Skeletal muscle tissue (tissue), 4 donors: Measurements from ENCODE around the gene ABCC10. TPM values are rescaled to one million over a fixed set of nuclear protein-coding genes. Genes with fewer than 3 reads are reported as not detected.
A peak's percentile ranks its signal among the peaks of the same experiment; 100 is the strongest.
"Not testable (repeated sequence)": the region's sequence is repeated elsewhere in the genome, so short reads cannot be mapped to it uniquely, and the experiment has no call there.

ENCODE experiments used
- H3K27ac ChIP-seq: one replicate; pipeline ENCODE4 v1.7.0; 2013; ENCODE audit warnings: mild to moderate bottlenecking, low read depth, low read length, inconsistent platforms
- H3K27me3 ChIP-seq, 3 donors: one replicate each; pipeline ENCODE4 v1.7.0; 2013; ENCODE audit warnings: low read length in 3 of 3; ENCODE audit not compliant: control insufficient read depth in 3 of 3, insufficient read depth in 3 of 3
- H3K36me3 ChIP-seq, 3 donors: one replicate each; pipeline ENCODE4 v1.7.0; 2013; ENCODE audit warnings: low read length in 3 of 3; ENCODE audit not compliant: control insufficient read depth in 3 of 3, insufficient read depth in 3 of 3
- H3K4me1 ChIP-seq, 3 donors: one replicate each; pipeline ENCODE4 v1.7.0; 2013; ENCODE audit warnings: low read length in 3 of 3, mild to moderate bottlenecking in 3 of 3; ENCODE audit not compliant: control insufficient read depth in 3 of 3, insufficient read depth in 3 of 3
- H3K4me3 ChIP-seq, 3 donors: one replicate each; pipeline ENCODE4 v1.7.0; 2013; ENCODE audit warnings: low read length in 3 of 3
- H3K9ac ChIP-seq, 3 donors: one replicate each; pipeline ENCODE4 v1.7.0; 2013; ENCODE audit warnings: low read length in 3 of 3, mild to moderate bottlenecking in 3 of 3, moderate library complexity in 2 of 3, low read depth in 1 of 3
- H3K9me3 ChIP-seq, 3 donors: one replicate each; pipeline ENCODE4 v1.7.0; 2013; ENCODE audit warnings: low read length in 3 of 3; ENCODE audit not compliant: control insufficient read depth in 3 of 3
- total RNA-seq: library from RNA; depleted of rRNA; stranded (reverse); fragments of >200 nt; gene quantifications from one replicate; pipeline ENCODE4 v1.2.3, GENCODE V29; 2014
- donor health status: Osteomylitis.

The ABCC10 gene
- total RNA-seq, 1 donor from 2014 or later: 8.9 TPM

GRCh38 chr6:43451939-43452338 is 24.6 kb downstream of the ABCC10 start:
- Histone ChIP-seq H3K27me3 (peaks cover 11 to 22% (median 19%) of the 10 kb centered on the region in 3 donors), H3K27ac (no peak overlapping the region), H3K4me1 (peaks cover 6 to 9% (median 7%) of the 10 kb centered on the region in 3 donors), H3K9me3 (no peaks in the 10 kb centered on the region), H3K4me3 (no peak overlapping the region), H3K9ac (no peak overlapping the region), H3K36me3 (peaks cover 41 to 44% (median 41%) of the 10 kb centered on the region in 3 donors)

- peaks cover 14 to 24% (median 19%) of the 10 kb centered on the region in 3 donors for H3K27me3 ChIP-seq
- no peaks in the 10 kb centered on the region for H3K9me3 ChIP-seq
- no peak overlapping the region for H3K27ac ChIP-seq
- no peak overlapping the region for H3K9ac ChIP-seq
- peaks cover 33 to 37% (median 37%) of the 10 kb centered on the region in 3 donors for H3K36me3 ChIP-seq
- H3K4me1 ChIP-seq: peaks cover 6 to 9% (median 7%) of the 10 kb centered on the region in 3 donors
- no peak overlapping the region for H3K4me3 ChIP-seq
Observed at GRCh38 chr6:43452896-43453295, 25.6 kb downstream of the ABCC10 start.

GRCh38 chr6:43453831-43454230 is 26.5 kb downstream of the ABCC10 start:
- H3K9ac ChIP-seq: no peak overlapping the region
- no peak overlapping the region for H3K27ac ChIP-seq
- no peaks in the 10 kb centered on the region for H3K9me3 ChIP-seq
- H3K36me3 ChIP-seq: peaks cover 27 to 29% (median 28%) of the 10 kb centered on the region in 3 donors
- peaks cover 17 to 24% (median 19%) of the 10 kb centered on the region in 3 donors for H3K27me3 ChIP-seq
- H3K4me1 ChIP-seq: peaks cover 6 to 9% (median 7%) of the 10 kb centered on the region in 3 donors
- H3K4me3 ChIP-seq: no peak overlapping the region

GRCh38 chr6:43454290-43454695 is 27.0 kb downstream of the ABCC10 start:
- H3K27me3 ChIP-seq: peaks cover 17 to 24% (median 19%) of the 10 kb centered on the region in 3 donors
- no peaks in the 10 kb centered on the region for H3K9me3 ChIP-seq
- H3K4me1 ChIP-seq: peaks cover 6 to 9% (median 7%) of the 10 kb centered on the region in 3 donors
- H3K36me3 ChIP-seq: peaks cover 25 to 27% (median 26%) of the 10 kb centered on the region in 3 donors
- H3K4me3 ChIP-seq: peak overlapping the region in 2 of 3 donors; percentile 66 to 67
- H3K9ac ChIP-seq: peak overlapping the region in 1 of 3 donors; percentile 23
- no peak overlapping the region for H3K27ac ChIP-seq

- Histone ChIP-seq H3K27me3 (peaks cover 17 to 28% (median 23%) of the 10 kb centered on the region in 3 donors), H3K27ac (no peak overlapping the region)
Observed at GRCh38 chr6:43454696-43455530, 27.6 kb downstream of the ABCC10 start.

GRCh38 chr6:43455531-43456428 is 28.4 kb downstream of the ABCC10 start, which contains the start of gene DLK2:
Gene DLK2 (minus strand): TSS chr6:43455548. CDS start chr6:43454825, 723 bp downstream.
- Histone ChIP-seq H3K27ac (no peak within 1 kb of the TSS), H3K9ac (peak within 1 kb of the TSS in 2 of 3 donors; percentile 23 to 25), H3K4me3 (peak within 1 kb of the TSS; percentile 51 to 67 (median 66)), H3K4me1 (peaks cover 6 to 9% (median 7%) of the 10 kb centered on the region in 3 donors), H3K36me3 (peaks cover 10 to 15% (median 14%) of the 10 kb centered on the region in 3 donors), H3K27me3 (peaks cover 17 to 28% (median 24%) of the 10 kb centered on the region in 3 donors), H3K9me3 (no peaks in the 10 kb centered on the region)

More at GRCh38 chr6:43454696-43455530, 27.6 kb downstream of the ABCC10 start:
- H3K4me1 ChIP-seq: peaks cover 6 to 9% (median 7%) of the 10 kb centered on the region in 3 donors
- peaks cover 18 to 20% (median 20%) of the 10 kb centered on the region in 3 donors for H3K36me3 ChIP-seq
- H3K9me3 ChIP-seq: no peaks in the 10 kb centered on the region
- peak overlapping the region; percentile 30 to 67 (median 66) for H3K4me3 ChIP-seq
- H3K9ac ChIP-seq: peak overlapping the region in 1 of 3 donors; percentile 23

GRCh38 chr6:43457643-43458042 is 30.3 kb downstream of the ABCC10 start:
- Histone ChIP-seq H3K4me1 (peaks cover 6 to 9% (median 7%) of the 10 kb centered on the region in 3 donors), H3K27me3 (peaks cover 21 to 35% (median 27%) of the 10 kb centered on the region in 3 donors), H3K9me3 (no peaks in the 10 kb centered on the region), H3K4me3 (no peak overlapping the region), H3K27ac (no peak overlapping the region), H3K36me3 (peaks cover 0 to 6% (median 5%) of the 10 kb centered on the region in 3 donors), H3K9ac (no peak overlapping the region)

GRCh38 chr6:43458154-43458553 is 30.8 kb downstream of the ABCC10 start:
- not testable (repeated sequence) for H3K4me1 ChIP-seq, H3K9me3 ChIP-seq, H3K36me3 ChIP-seq, H3K27ac ChIP-seq, H3K4me3 ChIP-seq, H3K9ac ChIP-seq
- peaks cover 22 to 36% (median 29%) of the 10 kb centered on the region in 3 donors for H3K27me3 ChIP-seq

- H3K36me3 ChIP-seq: no peaks in the 10 kb centered on the region
- peaks cover 26 to 31% (median 29%) of the 10 kb centered on the region in 3 donors for H3K27me3 ChIP-seq
- H3K27ac ChIP-seq: no peak overlapping the region
- H3K9me3 ChIP-seq: no peaks in the 10 kb centered on the region
- H3K4me1 ChIP-seq: peaks cover 3 to 6% (median 4%) of the 10 kb centered on the region in 3 donors
- no peak overlapping the region for H3K4me3 ChIP-seq
- no peak overlapping the region for H3K9ac ChIP-seq
Observed at GRCh38 chr6:43459535-43459934, 32.2 kb downstream of the ABCC10 start.
